Measurements from ENCODE around the gene PRAMEF33.
"Not testable (repeated sequence)": the region's sequence is repeated elsewhere in the genome, so short reads cannot be mapped to it uniquely, and the experiment has no call there.

GRCh38 chr1:13253898-13254297, 49.4 kb upstream of the PRAMEF33 start, which contains the start of gene PRAMEF5:
- TF ChIP-seq POLR2A, CTCF (IDR thresholded peaks at IDR 0.05): not testable (repeated sequence)
